Mesendoderm (in vitro differentiated cells): Measurements from ENCODE around the gene HSPA1L. TPM values are rescaled to one million over a fixed set of nuclear protein-coding genes. Genes with fewer than 3 reads are reported as not detected.
A peak's percentile ranks its signal among the peaks of the same experiment; 100 is the strongest.
"Not testable (repeated sequence)": the region's sequence is repeated elsewhere in the genome, so short reads cannot be mapped to it uniquely, and the experiment has no call there.

Experiments used
- DNase-seq: peaks from one replicate; pipeline ENCODE4 v3.0.0; 2013
- H2AK5ac ChIP-seq: 2 replicates; pipeline ENCODE4 v1.6.1; 2013; ENCODE audit warnings: low read length, inconsistent platforms
- H2BK120ac ChIP-seq: 2 replicates; pipeline ENCODE4 v1.6.1; 2013; ENCODE audit warnings: low read depth, mild to moderate bottlenecking, low read length, moderate library complexity, mixed read lengths
- H2BK15ac ChIP-seq: replicated peaks from 2 replicates; pipeline ENCODE4 v1.6.1; 2013; ENCODE audit warnings: low read depth, mild to moderate bottlenecking, moderate library complexity
- H2BK5ac ChIP-seq: 2 replicates; pipeline ENCODE4 v1.6.1; 2013; ENCODE audit warnings: low read length, inconsistent platforms
- H3K18ac ChIP-seq: 2 replicates; pipeline ENCODE4 v1.6.1; 2013; ENCODE audit warnings: mild to moderate bottlenecking, low read length, mixed read lengths
- H3K23ac ChIP-seq: one replicate; pipeline ENCODE4 v1.6.1; 2013; ENCODE audit warnings: low read length
- H3K27ac ChIP-seq: 2 replicates; pipeline ENCODE4 v1.5.1; 2013; ENCODE audit warnings: low read depth, mild to moderate bottlenecking, inconsistent platforms, low read length, moderate library complexity
- H3K27me3 ChIP-seq: 2 replicates; pipeline ENCODE4 v1.6.1; 2013; ENCODE audit warnings: low read length, control low read depth, mild to moderate bottlenecking, inconsistent platforms; ENCODE audit not compliant: insufficient read depth, poor library complexity
- H3K36me3 ChIP-seq: 2 replicates; pipeline ENCODE4 v1.6.1; 2013; ENCODE audit warnings: low read length, inconsistent platforms; ENCODE audit not compliant: control insufficient read depth, insufficient read depth
- H3K4ac ChIP-seq: one replicate; pipeline ENCODE4 v1.6.1; 2013; ENCODE audit warnings: low read depth, mild to moderate bottlenecking, low read length, moderate library complexity
- H3K4me1 ChIP-seq: 2 replicates; pipeline ENCODE4 v1.6.1; 2013; ENCODE audit warnings: low read depth, low read length, inconsistent platforms; ENCODE audit not compliant: control insufficient read depth
- H3K4me2 ChIP-seq: 2 replicates; pipeline ENCODE4 v1.6.1; 2013; ENCODE audit warnings: low read length
- H3K4me3 ChIP-seq: 2 replicates; pipeline ENCODE4 v1.5.1; 2013; ENCODE audit warnings: mild to moderate bottlenecking, low read length
- H3K56ac ChIP-seq: one replicate; pipeline ENCODE4 v1.6.1; 2013; ENCODE audit warnings: low read length
- H3K79me1 ChIP-seq: 2 replicates; pipeline ENCODE4 v1.6.1; 2013; ENCODE audit warnings: low read length, inconsistent platforms
- H3K79me2 ChIP-seq: 2 replicates; pipeline ENCODE4 v1.6.1; 2013; ENCODE audit warnings: mild to moderate bottlenecking, low read length; ENCODE audit not compliant: control insufficient read depth, insufficient read depth
- H3K9ac ChIP-seq: 2 replicates; pipeline ENCODE4 v1.6.1; 2013; ENCODE audit warnings: low read length, inconsistent platforms
- H4K5ac ChIP-seq: one replicate; pipeline ENCODE4 v1.6.1; 2013; ENCODE audit warnings: low read length
- H4K8ac ChIP-seq: one replicate; pipeline ENCODE4 v1.6.1; 2013; ENCODE audit warnings: low read depth, mild to moderate bottlenecking, control low read depth, low read length, moderate library complexity
- WGBS: extraction: QIAGEN DNeasy Blood & Tissue Kit; methylation state at CpG from one replicate; pipeline ENCODE4 v1.1.7; 2013; ENCODE audit warnings: low lambda C conversion rate, missing lambda C conversion rate; ENCODE audit not compliant: insufficient coverage; ENCODE audit errors: extremely low coverage; 5-methylcytosine and 5-hydroxymethylcytosine counted together
- polyA plus RNA-seq, 2 experiments: library from polyadenylated mRNA; stranded (reverse); fragments of 200-250 nt; gene quantifications; one replicate each; pipeline ENCODE4 v1.2.3, GENCODE V29; 2013

HSPA1L gene
- 0.83 TPM for polyA plus RNA-seq (2013, experiment 1 of 2)
- 0.98 TPM for polyA plus RNA-seq (2013, experiment 2 of 2)

DNA sequence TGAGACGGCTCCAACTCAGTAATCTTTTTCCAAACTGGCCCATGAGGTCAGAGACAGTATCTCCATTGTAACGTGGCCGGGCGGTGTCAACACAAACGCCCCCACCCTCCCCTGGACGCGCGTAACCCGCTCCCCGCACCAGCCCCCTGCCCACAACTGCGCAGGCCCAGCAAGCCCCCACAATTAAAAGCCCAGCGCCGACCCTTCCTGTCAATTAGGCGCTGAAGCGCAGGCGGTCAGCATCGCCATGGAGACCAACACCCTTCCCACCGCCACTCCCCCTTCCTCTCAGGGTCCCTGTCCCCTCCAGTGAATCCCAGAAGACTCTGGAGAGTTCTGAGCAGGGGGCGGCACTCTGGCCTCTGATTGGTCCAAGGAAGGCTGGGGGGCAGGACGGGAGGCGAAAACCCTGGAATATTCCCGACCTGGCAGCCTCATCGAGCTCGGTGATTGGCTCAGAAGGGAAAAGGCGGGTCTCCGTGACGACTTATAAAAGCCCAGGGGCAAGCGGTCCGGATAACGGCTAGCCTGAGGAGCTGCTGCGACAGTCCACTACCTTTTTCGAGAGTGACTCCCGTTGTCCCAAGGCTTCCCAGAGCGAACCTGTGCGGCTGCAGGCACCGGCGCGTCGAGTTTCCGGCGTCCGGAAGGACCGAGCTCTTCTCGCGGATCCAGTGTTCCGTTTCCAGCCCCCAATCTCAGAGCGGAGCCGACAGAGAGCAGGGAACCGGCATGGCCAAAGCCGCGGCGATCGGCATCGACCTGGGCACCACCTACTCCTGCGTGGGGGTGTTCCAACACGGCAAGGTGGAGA is at the start of gene HSPA1L, which contains the start of gene HSPA1A:
Gene HSPA1L, minus strand, starts transcription at position 259 of the 814 bp plus-strand sequence. CDS start 3,311 bp downstream, outside the sequence.
Gene HSPA1A, plus strand, starts transcription at position 519 of the 814 bp plus-strand sequence. Its CDS starts 214 bp downstream, at position 733.
- Histone ChIP-seq H3K79me1 (peaks cover 4% of the 10 kb centered on the region), H4K5ac (no peak within 1 kb of the TSS), H2BK5ac (peak within 1 kb of the TSS; percentile 44), H2AK5ac (no peak within 1 kb of the TSS), H3K36me3 (no peaks in the 10 kb centered on the region), H3K27ac (peak within 1 kb of the TSS; percentile 100), H3K4me3 (peak within 1 kb of the TSS; percentile 84), H3K23ac (peak within 1 kb of the TSS; percentile 98), H3K56ac (peak within 1 kb of the TSS; percentile 94), H3K27me3 (no peaks in the 10 kb centered on the region), H3K79me2 (peaks cover 3% of the 10 kb centered on the region), H2BK120ac (peak within 1 kb of the TSS; percentile 94), H4K8ac (peak within 1 kb of the TSS; percentile 99), H3K4me2 (peak within 1 kb of the TSS; percentile 90), H3K4me1 (peaks cover 2% of the 10 kb centered on the region), H3K9ac (peak within 1 kb of the TSS; percentile 93), H3K18ac (peak within 1 kb of the TSS; percentile 100), H2BK15ac (peak within 1 kb of the TSS; percentile 38), H3K4ac (peak within 1 kb of the TSS; percentile 100)
- peak; percentile 99 for DNase-seq
- WGBS = no CpG with 5 or more reads among the region's 56 CpGs

GRCh38 chr6:31864818-31865204 is 49.7 kb upstream of the HSPA1L start:
- Histone ChIP-seq H4K8ac (no peak overlapping the region), H3K9ac (no peak overlapping the region), H3K36me3 (peaks cover 2% of the 10 kb centered on the region), H3K18ac (no peak overlapping the region), H2BK5ac (no peak overlapping the region), H4K5ac (no peak overlapping the region), H3K79me2 (no peaks in the 10 kb centered on the region), H3K27me3 (no peaks in the 10 kb centered on the region), H3K4me3 (no peak overlapping the region), H2BK120ac (no peak overlapping the region), H2AK5ac (no peak overlapping the region), H3K56ac (peak overlapping the region; percentile 1), H3K4me2 (no peak overlapping the region), H3K4me1 (no peaks in the 10 kb centered on the region), H3K27ac (no peak overlapping the region), H3K23ac (no peak overlapping the region), H2BK15ac (no peak overlapping the region), H3K79me1 (no peaks in the 10 kb centered on the region), H3K4ac (no peak overlapping the region)
- DNase-seq = no peak
- WGBS = no CpG with 5 or more reads among the region's 8 CpGs

DNA sequence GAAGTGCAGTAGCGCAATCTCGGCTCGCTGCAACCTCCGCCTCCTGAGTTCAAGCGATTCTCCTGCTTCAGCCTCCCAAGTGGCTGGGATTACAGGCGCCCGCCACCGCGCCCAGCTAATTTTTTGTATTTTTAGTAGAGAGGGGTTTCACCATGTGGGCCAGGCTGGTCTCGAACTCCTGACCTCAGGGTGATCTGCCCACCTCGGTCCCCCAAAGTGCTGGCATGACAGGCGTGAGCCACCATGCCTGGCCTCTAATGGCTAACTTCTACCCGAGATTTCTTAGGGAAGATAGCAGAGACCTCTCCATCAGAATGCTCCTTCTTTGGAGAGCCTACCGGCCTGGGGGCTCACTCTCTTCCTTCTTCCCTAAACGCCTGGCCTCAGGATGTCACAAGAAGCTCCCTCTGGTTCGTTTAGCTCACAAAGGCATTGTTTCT is 49.1 kb upstream of the HSPA1L start:
- H3K27me3 ChIP-seq, DNase-seq, H3K4me3 ChIP-seq, H3K79me1 ChIP-seq, H2BK5ac ChIP-seq, H4K8ac ChIP-seq, H3K79me2 ChIP-seq, H4K5ac ChIP-seq, H3K23ac ChIP-seq, H3K18ac ChIP-seq, H3K4me1 ChIP-seq, H2AK5ac ChIP-seq, H3K56ac ChIP-seq, H2BK120ac ChIP-seq, H3K9ac ChIP-seq, H2BK15ac ChIP-seq, H3K36me3 ChIP-seq, H3K4me2 ChIP-seq: not testable (repeated sequence)
- no CpG with 5 or more reads among the region's 16 CpGs for WGBS
- H3K27ac ChIP-seq = peak overlapping the region; percentile 68
- peak overlapping the region; percentile 17 for H3K4ac ChIP-seq

DNA sequence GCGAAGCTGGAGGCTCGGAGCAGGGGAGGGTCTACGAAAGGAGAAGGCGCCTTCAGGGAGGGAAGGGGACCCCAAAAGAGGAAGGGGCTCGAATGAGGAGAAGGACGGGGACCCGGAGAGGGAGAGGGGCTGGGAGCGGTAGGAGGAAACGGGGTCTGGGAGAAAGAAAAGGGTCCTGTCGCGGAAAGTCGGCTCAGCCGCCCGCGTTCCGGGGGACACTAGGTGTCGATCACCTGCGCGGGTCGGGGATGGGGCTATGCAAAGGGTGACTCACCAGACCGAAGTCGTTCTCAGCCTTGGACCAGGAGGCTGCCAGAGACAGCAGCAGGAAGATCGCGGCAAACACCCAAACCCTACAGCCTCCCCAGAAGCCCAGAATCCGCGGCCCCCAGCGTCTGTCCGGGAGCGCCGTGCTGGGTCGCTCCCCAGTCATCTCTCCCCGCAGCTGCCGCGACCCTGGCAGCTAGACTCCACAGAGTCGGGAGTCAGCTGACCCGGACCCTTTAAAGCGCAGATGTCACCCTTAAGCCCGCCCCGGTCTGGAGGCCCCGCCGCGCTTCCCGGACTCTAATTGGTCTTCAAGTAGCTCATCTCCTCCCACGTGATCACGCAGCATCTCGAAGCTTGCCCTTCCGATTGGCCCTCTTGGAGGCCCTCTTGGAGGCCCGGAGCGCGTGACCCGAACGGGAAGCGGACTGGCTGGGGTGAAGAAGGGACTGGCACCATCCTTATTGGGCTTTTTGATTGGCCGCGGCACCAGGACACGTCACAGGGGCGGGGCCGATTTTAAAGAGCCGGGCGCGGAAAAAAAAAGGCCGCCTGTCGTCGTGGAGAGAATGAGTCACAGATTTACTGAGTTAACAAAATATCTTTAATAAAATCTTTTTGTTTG is 47.5 kb upstream of the HSPA1L start, which contains the start of gene NEU1:
Gene NEU1, minus strand, starts transcription at position 478 of the 892 bp plus-strand sequence. Its CDS starts 45 bp downstream, at position 433.
- H3K79me2 ChIP-seq = no peaks in the 10 kb centered on the region
- peaks cover 2% of the 10 kb centered on the region for H3K36me3 ChIP-seq
- no peak within 1 kb of the TSS for H3K18ac ChIP-seq
- H4K5ac ChIP-seq = no peak within 1 kb of the TSS
- H3K79me1 ChIP-seq = no peaks in the 10 kb centered on the region
- no CpG with 5 or more reads among the region's 64 CpGs for WGBS
- H3K4me3 ChIP-seq = peak within 1 kb of the TSS; percentile 79
- H2BK15ac ChIP-seq = no peak within 1 kb of the TSS
- no peak within 1 kb of the TSS for H3K23ac ChIP-seq
- DNase-seq = peak; percentile 100
- H2BK5ac ChIP-seq = no peak within 1 kb of the TSS
- no peaks in the 10 kb centered on the region for H3K4me1 ChIP-seq
- peak within 1 kb of the TSS; percentile 88 for H3K56ac ChIP-seq
- H2AK5ac ChIP-seq = no peak within 1 kb of the TSS
- no peak within 1 kb of the TSS for H4K8ac ChIP-seq
- peak within 1 kb of the TSS; percentile 68 for H3K27ac ChIP-seq
- no peak within 1 kb of the TSS for H2BK120ac ChIP-seq
- no peak within 1 kb of the TSS for H3K4ac ChIP-seq
- H3K4me2 ChIP-seq = peak within 1 kb of the TSS; percentile 78
- H3K9ac ChIP-seq = peak within 1 kb of the TSS; percentile 83
- no peaks in the 10 kb centered on the region for H3K27me3 ChIP-seq

DNA sequence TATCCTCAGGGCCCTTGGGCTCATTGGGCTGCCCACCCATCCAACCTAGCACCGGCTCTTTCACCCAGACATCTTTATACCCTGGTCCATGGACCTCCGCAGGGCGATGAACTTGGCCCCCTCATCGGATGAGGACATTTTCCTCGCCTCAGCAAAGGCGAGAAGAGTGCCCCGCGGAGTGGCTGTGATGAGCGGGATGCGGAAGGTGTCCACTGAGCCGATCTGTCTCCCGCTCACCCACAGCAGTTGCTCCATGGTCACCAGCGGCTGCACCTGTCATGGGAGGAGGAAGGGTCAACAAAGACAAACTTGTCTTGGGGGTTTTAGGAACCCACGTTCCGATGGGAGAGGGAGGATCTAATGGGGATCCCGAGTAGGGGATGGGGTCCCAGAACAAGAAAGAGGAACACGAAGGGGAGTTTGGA is 46.8 kb upstream of the HSPA1L start:
- Histone ChIP-seq H3K27ac (no peak overlapping the region), H2AK5ac (no peak overlapping the region), H4K8ac (no peak overlapping the region), H3K4ac (no peak overlapping the region), H3K79me2 (no peaks in the 10 kb centered on the region), H3K23ac (no peak overlapping the region), H3K4me3 (peak overlapping the region; percentile 79), H3K4me1 (no peaks in the 10 kb centered on the region), H3K4me2 (peak overlapping the region; percentile 78), H3K27me3 (no peaks in the 10 kb centered on the region), H3K56ac (peak overlapping the region; percentile 88), H3K79me1 (no peaks in the 10 kb centered on the region), H2BK120ac (no peak overlapping the region), H3K9ac (peak overlapping the region; percentile 83), H2BK15ac (no peak overlapping the region), H4K5ac (no peak overlapping the region), H3K36me3 (peaks cover 2% of the 10 kb centered on the region), H2BK5ac (no peak overlapping the region), H3K18ac (no peak overlapping the region)
- no peak for DNase-seq
- no CpG with 5 or more reads among the region's 17 CpGs for WGBS
